ENCODE results near the gene PITPNC1.

- TF ChIP-seq CTCF (IDR thresholded peaks at IDR 0.05; ENCODE audit: low read length) (no peak), EZH2 (IDR thresholded peaks at IDR 0.05; ENCODE audit: borderline replicate concordance, low read length) (no peak)
These were observed 275.4 kb downstream of the PITPNC1 start for GRCh38 chr17:67652433-67652832.

Measured in OCI-LY1 (cell line).